Measurements from ENCODE around the gene PRM1.
"Not testable (repeated sequence)": the region's sequence is repeated elsewhere in the genome, so short reads cannot be mapped to it uniquely, and the experiment has no call there.

PRM1 gene

DNA sequence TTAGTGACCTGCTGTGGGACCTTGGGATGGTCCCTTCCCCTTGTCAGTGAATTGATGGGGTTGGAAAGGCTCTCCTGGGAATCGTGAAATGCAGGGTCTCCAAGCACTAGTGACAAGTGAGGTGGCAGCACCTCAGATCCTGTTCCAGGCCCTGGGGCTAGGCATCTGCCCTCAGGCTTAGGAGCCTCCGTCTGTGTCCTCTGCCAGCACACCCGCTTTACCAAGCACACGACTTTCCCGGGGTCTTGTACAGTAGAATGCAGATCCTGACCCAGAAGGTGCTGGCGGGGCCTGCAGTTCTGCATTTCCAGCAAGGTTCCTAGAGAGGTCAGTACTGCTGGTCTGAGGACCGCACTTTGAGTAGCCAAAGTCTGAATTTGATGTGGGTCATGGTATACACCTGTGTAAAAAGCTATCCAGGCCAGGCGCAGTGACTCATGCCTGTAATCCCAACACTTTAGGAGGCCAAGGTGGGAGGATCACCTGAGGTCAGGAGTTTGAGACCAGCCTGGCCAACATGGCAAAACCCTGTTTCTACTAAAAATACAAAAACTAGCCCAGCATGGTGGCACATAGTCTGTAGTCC, 33.3 kb upstream of the PRM1 start:
- in situ Hi-C loops (cut with MboI; ENCODE audit: low sequenced_read_pairs): no loop called here

DNA sequence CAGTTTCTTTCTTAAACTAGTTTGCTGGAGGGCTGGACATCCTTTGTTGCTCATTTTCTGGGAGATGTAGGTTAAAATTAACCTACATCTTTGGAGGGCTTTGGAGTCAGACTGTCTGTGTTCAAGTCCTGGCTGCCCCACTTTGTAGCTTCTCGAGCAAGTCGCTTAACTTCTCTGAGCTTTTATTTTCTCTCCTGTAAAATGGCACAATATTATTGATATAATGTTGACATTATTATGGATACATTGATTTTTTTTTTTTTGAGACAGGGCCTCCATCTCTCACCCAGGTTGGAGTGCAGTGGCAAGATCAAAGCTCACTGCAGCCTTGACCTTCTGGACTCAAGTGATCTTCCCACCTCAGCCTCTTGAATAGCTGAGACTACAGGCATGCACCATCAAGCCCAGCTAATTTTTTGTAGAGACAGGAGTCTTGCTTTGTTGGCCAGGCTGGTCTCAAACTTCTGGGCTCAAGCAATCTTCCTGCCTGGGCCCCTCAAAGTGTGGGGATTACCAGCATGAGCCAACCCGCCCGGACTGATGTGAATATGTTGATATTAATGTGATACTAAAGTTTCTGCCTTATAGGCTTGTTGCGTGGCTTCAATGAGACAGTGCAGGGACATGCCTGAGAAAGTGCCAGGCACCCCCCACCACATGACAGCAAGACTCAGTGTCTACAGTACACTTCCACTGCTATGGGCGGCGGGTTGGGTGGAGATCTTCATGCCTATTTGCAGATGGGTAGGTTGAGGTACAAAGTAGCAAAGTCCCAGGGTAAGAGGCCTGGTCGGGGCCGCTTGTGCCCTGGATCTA, 32.6 kb upstream of the PRM1 start:
- in situ Hi-C loops (cut with MboI; ENCODE audit: low sequenced_read_pairs): no loop called here

DNA sequence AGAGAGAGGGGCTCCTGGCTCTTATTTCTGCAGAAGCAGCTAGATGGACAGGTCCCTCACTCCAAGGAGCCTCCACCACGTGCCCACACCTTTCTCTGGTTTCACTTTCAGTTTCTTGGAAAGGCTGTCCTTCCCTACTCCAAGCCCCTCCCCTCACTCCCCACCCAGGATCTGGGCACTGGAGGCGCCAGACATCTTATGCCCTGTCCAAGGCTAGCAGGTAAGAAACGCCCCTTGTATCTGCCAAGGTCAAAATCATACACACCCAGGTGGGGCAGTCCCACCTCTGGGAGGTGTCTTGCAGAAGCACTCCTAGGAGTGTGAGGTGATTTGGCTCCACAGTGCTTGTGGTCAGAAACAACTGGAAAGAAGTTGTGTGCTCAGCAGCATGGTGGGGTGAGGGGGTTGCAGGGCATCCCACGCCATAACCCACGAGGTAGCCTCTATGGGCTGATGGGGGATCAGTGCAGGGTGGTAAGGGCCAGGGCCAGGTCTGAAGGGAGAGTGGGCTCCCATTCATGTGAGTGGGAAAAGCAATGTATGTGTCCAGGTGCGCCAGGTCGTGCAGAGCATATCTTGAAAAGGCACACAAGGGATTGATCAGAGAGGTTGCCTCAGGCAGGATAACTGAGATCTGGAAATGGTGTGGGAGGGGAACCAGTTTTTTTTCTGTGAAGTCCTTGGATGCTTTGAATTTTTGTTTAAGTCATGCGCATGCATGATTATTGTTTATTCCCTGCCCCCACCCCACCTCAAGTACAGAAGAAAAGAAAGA, 31.8 kb upstream of the PRM1 start:
- in situ Hi-C loops (cut with MboI; ENCODE audit: low sequenced_read_pairs): no loop called here

DNA sequence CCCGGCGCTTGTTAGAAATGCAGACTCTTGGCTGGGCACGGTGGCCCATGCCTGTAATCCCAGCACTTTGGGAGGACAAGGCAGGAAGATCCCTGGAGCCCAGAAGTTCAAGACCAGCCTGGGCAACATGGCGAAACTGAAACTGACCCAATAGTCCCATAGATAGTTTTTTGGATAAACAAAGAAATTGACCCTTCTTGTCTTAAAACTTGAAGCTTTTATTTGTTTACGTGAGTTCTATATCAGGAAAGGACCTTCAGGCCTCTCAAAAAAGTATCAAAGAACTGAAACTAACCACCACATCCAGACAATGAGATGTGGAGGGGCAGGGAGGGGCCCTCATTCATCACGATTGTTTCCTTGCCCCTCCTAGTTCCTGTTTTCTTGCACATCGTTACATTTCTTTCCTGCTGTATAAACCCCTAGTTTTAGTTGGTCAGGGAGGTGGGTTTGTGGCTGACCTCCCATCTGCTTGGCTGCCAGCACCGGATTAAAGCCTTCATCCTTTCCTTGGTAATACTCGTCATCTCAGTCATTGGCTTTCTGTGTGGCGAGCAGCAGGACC, 29.9 kb upstream of the PRM1 start:
- in situ Hi-C loops (cut with MboI; ENCODE audit: low sequenced_read_pairs): no loop called here

DNA sequence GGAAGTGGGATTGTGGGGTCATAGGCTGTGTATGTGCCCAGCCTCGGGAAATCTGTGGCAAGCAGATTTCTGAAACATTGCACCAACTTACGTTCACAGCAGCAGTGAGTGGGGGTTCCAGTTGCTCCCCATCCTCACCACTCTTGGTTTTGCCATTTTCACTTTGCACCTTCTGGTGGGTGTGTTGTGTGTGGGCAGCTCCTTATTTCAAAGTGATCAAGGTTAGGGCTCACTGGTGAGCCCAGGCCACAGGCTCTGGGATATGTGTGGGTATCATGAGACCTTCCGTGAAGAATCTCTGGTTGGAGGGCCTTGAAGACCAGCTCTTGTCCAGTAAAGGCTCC, 29.5 kb upstream of the PRM1 start:
- in situ Hi-C loops (cut with MboI; ENCODE audit: low sequenced_read_pairs): no loop called here

DNA sequence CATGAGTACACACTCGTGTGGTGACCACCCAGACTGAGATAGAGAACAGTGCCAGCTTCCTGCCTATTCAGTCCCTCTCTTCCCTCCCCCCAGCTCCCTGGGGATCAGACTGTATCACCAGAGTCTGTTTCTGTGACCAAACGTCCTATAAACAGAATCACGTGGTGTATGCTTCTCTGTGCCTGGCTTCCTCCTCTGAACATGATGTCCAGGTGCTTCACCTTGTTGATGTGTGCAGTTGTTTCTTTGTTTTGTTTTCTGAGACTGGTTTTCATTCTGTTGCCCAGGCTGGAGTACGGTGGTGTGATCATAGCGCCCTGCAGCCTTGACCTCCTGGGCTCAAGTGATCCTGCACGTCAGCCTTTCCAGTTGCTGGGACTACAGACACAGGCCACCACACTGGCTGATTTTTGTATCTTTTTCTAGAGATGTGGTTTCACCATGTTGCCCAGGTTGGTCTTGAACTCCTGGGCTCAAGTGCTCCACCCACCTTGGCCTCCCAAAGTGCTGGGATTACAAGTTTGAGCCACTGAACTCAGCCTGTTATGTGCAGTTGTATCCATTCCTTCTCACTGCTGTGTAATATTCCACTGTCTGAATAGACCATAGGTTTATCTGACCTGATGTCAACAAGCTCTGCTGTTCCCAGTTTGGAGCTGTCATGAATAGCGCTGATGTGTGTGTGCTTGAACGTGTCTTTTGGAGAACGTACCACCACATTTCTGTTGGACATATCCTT, 28.9 kb upstream of the PRM1 start:
- in situ Hi-C loops (cut with MboI; ENCODE audit: low sequenced_read_pairs): no loop called here

DNA sequence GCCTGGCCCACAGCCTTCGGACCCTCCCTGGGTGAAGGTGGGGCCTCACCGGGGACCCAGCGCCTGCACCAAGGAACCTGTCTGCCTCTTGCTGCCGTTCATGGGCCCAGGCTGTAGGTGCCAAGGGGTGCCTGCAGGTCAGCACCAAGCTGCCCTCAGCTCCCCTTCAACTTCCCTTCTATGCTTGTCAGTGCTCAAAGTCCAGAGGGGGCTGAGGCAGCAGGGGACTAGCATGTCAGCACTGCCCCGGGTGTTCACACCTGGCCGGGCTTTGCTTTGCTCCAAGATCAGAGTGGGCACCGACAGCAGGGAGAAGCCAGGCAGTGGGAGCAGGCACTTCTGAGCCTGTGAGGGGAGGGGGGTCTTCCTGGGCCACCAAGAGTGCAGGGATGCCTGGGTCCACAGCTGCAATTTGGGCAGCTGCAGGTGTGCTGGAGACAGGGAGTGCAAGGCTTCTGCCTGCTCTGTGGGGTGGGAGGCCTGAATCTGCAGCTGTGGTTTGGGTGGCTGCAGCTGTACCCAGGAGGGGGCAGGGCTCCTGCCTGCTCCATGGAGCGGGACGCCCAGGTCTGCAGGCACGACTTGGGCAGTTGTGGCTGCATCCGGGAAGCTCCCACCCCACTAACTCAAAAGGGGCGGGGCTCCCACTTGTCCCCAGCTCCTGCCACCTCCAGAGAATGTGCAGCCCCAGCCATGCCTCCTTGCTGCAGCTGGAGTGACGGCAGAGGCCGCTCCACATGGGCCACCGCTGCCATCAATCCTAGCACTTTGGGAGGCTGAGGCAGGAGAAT, 27.6 kb upstream of the PRM1 start:
- in situ Hi-C loops (cut with MboI; ENCODE audit: low sequenced_read_pairs): no loop called here

DNA sequence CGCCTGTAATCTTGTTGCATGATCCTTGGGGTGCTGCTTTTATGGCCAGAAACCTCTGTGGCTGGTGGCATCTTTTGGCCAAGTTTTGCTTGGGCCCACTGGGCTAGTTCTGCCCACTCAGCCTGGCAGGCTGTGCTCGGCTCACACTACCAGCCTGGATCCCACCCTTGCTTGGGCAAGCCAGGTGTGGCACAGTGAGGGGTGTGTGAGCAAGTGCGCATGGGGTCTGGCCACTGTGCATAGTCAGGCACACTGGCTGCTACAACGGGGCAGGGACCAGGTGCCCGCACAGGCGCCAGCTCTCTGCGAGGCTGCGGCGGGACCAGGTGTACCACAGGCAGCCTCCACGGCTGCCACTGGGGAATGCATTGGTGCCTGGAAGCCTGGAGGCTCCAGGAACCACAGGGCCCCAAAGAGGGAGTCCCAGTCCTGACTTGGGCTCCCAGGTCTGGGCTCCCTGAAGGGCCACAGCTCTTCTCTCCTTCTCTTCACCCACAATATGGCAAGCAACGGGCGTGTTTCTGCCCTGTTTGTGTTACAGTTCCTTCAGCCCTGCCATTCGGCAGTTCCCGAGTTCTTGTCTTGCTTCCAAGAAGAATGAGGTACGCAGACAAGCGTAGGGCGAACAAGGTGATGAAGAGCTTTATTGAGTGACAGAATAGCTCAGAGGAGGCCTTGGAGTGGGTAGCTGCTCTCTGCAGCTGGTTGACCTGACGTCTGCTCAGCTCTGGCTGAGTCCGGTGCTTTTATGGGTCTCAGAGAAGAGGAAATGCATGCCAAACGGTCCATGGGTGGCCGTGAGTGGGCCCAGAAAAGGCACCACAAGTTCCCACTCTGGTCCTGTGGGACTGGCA, 26.7 kb upstream of the PRM1 start:
- in situ Hi-C loops (cut with MboI; ENCODE audit: low sequenced_read_pairs): no loop called here

DNA sequence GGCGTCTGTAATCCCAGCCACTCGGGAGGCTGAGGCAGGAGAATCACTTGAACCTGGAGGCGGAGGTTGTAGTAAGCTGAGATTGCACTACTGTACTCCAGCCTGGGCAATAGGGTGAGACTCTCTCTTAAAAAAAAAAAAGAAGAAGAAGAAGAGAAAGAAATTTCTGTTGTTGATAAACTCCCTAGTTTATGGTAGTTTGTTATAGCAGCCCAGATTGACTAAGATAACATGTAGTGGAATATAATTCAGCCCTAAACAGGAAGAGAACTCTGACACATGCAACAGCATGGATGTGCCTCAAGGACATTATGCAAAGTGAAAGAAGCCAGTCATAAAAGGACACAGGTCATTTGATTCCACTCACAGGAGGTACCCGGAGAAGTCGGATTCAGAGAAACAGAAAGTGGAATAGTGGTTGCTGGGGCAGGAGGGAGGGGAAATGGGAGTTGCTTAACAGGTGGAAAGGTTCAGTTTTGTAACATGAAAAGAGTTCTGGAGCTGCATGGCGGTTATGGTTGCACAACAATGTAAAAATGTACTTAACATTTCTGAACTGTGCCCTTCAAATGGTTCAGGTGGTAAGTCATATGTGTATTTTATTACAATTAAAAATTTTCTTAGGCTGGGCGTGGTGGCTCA, 26.0 kb upstream of the PRM1 start:
- in situ Hi-C loops (cut with MboI; ENCODE audit: low sequenced_read_pairs): no loop called here

DNA sequence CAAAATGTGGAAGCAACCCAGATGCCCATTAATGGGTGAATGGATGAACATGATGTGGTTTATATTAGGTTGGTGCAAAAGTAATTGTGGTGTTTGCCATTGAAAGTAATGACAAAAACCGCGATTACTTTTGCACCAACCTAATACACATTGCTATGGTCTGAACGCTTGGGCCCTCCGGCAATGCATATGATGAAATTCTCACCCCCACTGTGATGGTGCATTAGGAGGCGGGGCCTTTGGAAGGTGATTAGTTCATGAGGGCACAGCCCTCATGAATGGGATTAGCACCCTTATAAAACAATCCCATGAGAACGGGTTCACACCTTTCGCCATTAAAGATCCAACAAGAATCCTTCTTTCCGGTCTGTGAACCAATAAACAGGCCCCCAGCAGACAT, 25.3 kb upstream of the PRM1 start:
- in situ Hi-C loops (cut with MboI; ENCODE audit: low sequenced_read_pairs): no loop called here

DNA sequence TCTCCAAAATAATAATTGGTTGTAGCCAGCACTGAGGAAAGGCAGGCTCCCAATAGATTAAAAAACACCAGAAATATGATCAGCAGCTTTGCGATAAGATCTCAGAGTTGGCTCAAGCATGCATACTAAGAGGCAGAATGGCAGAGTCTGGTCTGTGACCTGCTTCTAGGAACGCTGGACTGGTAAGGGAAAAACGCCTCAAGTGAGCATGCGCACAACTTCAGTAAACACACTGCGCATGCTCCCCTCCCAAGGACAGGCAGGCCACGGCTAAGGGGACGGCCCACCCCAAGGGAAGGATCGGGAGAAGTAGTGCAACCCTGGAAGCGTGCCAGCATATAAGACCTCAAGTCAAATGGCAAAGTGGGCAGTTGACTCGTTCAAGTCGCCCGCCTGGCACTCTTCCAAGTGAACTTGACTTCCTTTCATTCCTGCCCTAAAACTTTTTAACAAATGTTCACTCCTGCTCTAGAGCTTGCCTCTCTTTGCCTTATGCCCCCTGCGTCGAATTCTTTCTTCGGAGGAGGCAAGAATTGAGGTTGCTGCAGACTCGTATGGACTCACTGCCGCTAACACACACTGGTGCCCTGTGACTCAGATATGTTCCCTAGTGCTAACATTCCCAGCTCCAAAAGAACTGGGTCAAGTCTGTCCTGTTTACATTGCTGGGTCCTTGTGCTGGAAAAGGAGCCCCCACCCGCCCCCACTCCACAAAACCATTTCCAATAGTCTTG, 22.4 kb upstream of the PRM1 start:
- in situ Hi-C loops (cut with MboI; ENCODE audit: low sequenced_read_pairs): no loop called here

DNA sequence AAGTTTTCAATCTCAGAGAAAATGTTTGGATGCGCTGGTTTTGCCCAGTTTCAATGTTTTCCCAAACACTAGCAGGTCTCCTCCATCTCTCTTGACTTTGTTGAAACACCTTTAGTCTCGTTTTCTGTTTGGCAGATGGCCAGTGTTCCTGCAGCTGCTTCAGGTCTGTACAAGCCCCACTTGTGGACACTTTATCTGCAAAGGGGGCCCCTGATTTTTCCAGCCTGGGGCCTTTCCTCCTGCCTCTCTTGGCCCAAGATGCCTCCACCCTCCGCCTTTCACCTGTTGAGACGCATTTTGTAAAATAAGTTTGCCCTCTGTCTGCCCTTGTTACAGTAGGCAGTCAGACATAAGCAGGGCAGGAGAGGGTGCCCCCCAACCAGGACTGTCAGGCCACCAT, 21.8 kb upstream of the PRM1 start:
- in situ Hi-C loops (cut with MboI; ENCODE audit: low sequenced_read_pairs): no loop called here

DNA sequence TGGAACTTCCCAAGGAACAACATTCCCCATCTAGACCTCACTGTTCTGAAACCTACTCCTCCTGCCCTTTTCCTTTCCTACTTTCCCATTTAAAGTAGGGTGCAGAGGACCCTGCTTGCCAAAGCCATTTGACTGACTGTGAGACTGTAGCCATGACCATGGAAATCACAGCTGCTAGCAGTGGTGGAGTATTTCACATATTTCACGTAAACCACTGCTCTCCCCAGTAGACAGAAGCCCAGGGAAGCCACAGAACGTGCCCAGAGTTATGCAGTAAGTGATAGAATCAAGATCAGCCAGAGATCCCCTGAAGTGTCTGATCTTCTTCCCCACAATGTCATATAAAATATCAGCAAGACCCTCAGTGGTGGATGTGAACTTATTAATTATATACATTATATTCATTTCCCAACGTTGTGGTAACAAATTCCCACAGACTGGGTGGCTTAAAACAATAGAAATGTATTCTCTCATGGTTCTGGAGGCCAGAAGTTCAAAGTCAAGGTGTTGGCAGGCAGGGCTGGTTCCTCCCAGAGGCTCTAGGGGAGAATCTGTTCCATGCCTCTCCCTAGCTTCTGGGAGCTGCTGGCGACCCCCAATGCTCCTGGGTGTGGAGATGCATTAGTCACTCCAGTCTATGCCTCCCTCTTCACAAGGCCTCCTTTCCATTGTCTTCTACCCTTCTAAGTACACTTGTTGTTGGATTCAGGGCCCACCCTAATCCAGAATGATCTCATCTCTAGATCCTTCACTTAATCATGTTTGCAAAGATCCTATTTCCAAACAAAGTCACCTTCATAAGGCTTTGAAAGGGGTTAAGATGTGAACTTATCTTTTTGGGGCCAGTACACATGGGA, 20.7 kb upstream of the PRM1 start:
- in situ Hi-C loops (cut with MboI; ENCODE audit: low sequenced_read_pairs): no loop called here

DNA sequence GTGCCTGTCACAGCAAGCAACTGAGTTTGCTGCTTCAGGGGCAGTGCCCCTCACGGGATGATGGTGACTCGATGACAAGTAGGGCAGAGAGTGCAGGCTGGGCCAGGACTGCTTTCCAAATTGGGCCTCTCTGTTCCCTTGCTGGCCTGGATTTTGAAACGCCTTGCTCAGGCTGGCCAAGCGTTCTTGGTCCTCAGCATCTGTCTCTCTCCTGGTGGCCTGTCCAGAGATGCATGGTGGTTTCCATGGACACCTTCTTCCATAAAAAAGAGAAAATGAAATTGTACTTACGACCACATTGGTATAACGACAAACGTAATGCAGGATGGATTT, 19.4 kb upstream of the PRM1 start:
- in situ Hi-C loops (cut with MboI; ENCODE audit: low sequenced_read_pairs): no loop called here

DNA sequence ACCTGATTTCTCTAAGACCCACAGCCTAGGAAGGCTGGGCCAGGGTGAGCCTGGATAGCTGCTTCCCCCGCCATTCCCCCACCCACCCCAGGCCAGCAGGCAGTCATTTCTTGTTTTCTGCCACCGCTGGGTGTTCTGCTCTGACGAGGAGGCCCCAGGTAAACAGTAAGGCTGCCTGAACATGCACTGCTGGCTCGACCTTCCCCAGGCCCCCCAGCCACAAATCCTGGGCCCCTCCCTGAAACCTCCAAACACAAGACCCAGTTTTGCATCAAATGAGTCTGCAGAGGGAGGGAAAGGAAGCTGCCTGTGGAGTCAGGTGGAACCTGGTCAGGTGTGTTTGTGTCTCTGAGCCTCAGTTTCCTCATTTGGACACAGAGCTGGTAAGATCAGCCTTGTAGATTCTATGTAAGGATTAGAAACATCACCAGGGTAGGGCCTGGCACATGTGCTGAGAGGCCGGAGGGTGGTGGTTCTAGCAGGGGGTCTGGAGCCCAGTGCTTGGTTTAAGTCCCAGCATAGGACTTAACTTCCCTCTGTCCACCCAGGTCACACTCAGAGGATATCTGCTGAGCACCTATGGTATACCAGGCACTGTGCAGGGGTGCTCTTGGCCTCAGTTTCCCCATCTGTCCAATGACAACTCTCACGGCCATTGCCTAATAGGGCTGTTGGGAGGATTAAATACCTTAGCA, 18.9 kb upstream of the PRM1 start:
- in situ Hi-C loops (cut with MboI; ENCODE audit: low sequenced_read_pairs): no loop called here

DNA sequence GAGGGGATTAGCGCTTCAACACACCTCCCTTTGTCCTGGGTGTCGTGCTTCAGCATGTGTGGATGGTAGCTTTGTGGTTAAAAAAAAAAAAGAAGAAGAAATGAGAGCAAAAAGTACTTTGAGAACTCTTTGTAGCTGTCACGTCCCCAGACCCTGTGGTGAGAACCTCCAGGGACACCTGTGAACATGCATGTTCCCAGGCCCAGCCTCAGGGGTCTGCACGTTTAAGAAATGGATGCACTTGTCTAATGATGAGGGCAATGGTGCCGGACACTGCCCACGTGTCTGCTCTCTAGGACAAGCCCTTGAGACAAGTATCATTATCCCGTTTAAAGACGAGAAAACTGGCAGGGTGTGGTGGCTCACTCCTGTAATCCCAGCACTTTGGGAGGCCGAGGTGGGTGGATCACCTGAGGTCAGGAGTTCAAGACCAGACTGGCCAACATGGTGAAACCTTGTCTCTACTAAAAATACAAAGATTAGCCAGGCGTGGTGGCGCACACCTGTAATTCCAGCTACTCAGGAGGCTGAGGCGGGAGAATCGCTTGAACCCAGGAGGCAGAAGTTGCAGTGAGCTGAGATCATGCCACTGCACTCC, 17.9 kb upstream of the PRM1 start:
- in situ Hi-C loops (cut with MboI; ENCODE audit: low sequenced_read_pairs): not testable (repeated sequence)

Data from HL-60/S4 (cell line).